ENCODE measurements around the gene ATP2A1. TPM values are rescaled to one million over a fixed set of nuclear protein-coding genes. Genes with fewer than 3 reads are reported as not detected.

Gene ATP2A1
- total and polyA plus RNA-seq, 2 of the 8 experiments (the other 6 are each of a cell fraction or from before 2014, with no cell fraction given) = 1.7 to 2.4 TPM

- no peak for TF ChIP-seq E2F6 (IDR thresholded peaks at IDR 0.05)
Observed at GRCh38 chr16:28836761-28837064, 41.6 kb upstream of the ATP2A1 start (continued).

All from H1 (cell line).